Cerebellar cortex (tissue), 1 donor: ENCODE measurements around the gene SCD5.

Experiments used
- DNase-seq: peaks from one replicate; pipeline ENCODE4 v3.0.0-alpha.2; 2015; ENCODE audit warnings: low spot score

The SCD5 gene

DNA sequence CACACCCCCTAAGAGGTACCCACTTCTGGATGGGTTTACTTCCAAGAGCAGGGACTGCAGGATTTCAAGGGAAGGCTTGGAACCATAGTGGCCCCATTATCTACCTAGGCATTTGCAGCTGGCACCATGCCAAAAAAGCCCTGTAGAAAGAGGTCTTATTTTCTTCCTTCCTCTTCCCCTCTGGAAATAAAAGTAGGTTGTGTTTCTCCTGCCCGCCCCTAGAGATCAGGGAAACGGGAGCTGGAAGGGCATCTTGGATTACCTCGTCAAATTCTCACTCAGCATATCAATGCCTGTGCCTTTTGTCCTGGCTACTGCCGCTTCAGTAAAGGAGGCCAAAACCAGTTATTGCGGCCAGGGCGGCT is 1.6 kb downstream of the SCD5 start:
- peak; percentile 50 for DNase-seq

DNA sequence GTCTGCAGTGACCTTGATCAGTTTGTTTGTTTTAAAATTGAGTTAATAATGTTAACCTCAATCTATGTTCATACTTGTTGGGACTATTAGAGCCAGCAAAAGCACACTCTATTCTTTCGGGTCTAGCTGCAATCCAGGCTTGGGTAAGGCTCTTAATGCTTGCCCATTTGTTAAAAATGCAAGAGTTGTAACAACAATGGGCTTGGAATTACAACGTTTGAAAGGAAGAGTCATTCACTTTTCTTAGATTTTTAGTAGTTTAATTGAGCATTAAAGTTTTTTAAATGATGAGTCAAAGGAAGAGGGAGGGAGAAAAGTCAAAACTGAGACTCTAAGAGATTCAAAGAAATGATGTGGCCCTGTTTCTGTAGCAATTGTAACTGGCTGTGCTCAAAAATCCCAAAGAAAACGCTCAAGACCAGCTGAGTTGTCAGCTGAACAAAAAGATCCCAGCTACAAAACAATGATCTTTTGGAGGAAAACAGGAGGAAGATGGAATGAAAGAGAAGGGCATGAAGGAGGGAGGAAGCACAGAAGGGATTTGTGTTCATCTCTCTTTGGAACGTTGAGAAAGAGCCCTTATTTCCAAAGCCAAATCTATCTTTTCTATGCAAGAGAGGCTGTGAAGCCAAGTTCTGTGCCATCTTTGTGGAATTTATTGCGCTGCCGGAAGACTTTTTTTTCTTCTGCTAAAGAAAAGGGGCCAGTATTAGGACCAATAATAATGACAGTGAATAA is 5.5 kb downstream of the SCD5 start:
- peak; percentile 38 for DNase-seq

- no peak for DNase-seq
These were observed 7.4 kb downstream of the SCD5 start for GRCh38 chr4:82791179-82791578.

DNA sequence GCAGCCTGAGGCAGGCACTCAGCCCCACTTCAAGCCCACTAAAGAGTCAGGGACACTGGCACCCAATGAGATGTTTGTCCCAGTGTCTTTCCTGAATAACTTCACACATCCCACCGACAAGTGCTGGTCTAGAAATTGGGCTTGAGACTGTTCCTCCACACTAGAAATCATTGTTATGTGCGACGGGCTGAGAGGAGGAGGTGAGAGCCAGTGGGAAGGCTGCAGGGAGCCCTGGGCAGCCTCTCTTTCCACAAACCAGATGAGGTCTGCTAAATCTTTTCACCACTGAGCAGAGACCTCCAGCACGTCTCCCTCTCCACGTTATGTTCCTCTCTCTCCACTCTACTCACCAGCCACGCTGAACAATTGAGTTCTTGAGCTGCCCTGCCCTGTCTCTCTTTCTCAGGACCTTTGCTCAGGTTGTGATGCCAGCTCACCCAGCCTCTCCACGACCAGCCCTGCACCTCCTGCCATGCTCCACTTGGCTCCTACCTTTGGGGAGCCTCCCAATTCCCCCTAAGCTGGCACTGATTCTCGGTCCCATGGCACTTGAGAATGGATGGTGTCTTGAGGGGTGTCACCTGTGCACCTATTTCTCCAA is 8.4 kb downstream of the SCD5 start:
- no peak for DNase-seq

- no peak for DNase-seq
These were observed 9.4 kb downstream of the SCD5 start for GRCh38 chr4:82789025-82789776.

- DNase-seq, result no peak
These were observed 11.3 kb downstream of the SCD5 start for GRCh38 chr4:82787342-82787741.

DNA sequence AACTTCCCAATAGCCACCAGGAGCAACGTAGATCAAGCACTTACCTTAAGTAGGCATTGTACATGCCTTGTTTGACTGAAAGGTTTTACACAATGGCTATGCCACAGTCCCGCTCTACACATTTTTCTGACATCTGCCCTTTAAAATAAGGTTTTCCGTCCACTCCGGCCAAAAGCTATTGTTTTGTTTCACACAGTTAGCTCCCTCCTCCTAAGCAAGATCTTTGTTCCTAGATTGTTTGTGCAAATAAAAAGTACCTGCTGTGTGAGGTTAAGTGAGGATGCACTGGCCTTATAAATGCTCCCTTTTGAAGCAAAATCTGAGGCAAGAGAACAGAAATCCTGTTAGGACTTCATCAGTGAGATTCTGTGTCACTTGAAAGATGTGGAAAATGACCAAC is 11.8 kb downstream of the SCD5 start:
- no peak for DNase-seq

DNA sequence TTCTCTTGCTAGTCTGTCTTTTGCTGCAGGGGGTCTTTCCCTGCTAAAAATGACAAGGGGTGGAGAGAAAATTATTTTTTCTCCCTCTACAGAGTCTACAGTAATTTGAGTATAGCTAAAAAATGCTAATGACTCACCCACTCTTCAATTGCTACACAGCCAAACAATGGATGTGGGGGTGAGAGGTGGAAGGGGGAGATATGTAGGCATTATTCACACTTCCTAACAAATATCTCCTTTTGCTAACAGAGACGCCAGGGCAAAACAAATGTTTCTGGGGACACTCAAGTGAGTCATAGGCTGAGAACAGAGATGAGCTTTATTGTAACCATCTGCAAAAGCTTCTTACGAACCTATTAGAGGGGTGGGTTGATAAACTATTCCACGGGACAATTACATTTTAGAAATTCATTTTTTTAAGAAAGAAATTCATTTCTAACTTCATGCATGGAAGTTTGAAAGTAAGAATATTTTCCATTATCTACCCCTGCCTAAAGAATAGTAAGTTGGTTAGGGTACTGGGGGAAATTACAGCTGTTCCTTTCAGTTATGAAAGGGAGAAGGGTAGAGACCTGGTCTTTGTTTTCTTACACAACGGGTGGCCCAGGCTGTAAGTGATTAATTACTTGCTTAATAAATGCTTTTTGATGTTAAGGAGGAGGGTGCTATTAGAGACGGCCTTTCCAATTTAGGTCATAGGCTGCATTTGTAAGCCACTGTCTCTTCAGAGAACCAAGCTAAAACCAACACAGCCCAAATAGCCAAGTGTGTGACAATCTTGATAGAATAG is 12.8 kb downstream of the SCD5 start:
- DNase-seq, result no peak

DNA sequence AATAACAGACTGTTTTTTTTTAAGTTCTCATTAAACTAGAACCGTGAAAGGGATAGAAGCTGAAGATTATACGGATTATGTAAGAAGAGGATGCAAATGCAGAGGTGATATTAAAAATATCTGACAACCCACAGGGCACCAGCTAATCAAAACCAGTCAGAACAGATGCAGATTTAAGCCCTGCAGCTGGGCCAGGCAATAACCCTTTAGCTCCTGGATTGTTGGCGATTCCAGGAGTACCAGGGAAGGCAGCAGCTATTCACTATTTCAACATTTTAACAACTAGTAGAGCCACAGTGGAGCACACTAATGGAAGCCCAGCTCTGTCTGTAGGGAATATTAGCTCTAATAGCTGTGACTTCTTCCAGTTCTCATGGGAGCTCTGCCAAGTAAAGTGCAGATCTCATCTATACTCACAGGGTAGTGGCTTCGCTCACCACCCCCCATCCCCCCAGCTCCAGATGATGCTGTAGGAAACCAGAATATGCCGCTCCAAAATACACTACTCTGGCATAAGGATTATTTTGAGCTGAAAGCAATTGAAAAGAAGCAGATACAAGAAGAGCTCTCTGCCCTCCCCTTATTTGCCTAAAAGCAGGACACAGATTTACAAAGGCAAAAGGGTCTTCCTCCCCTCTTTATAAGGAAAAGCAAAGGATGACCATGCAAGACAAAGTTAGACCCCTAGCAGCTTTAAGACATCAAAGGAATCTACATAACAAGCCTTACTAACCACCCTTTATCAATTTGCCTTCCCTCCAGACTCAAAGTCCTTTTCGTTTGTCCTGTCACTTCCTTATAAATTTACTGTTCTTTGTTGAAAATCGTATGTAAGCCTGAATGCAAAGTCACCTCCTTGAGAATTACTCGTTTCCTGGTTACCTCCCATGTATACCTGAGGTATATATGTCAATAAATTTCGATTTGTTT is 13.7 kb downstream of the SCD5 start:
- no peak for DNase-seq

DNA sequence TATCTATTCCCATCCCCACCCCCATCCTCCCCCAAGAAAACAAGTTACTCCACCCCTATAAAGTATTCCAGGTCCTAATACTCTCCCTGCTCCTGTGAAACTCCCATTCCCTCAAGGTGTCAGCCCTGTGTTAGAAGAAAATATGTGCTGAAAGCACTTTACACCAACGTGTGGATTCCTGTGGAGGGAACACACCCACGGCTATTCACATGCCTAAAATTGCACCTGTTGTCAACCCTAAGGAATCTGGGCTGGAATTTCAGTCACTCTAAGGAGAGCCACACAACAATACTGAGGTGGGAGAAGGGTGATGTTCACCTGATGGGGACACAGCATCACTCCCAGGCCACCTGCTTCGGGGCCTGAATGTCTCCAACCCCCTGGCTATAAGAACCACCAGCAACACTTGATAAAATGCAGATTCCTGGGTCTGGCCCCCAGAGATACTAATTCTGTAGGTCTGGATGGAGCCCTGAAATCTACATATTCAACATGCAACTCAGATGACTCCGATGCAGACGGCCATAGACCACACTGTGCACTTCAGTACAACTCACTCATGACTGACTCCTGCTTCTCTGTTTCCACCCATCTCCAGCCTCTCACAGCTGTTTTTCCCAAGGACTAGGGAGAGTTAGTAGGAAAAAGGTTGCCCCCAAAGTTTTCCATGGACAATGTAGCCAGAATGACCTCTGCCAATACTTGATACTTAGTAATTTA is 15.8 kb downstream of the SCD5 start:
- DNase-seq, result no peak

- no peak for DNase-seq
These were observed 17.8 kb downstream of the SCD5 start for GRCh38 chr4:82780752-82781231.

DNA sequence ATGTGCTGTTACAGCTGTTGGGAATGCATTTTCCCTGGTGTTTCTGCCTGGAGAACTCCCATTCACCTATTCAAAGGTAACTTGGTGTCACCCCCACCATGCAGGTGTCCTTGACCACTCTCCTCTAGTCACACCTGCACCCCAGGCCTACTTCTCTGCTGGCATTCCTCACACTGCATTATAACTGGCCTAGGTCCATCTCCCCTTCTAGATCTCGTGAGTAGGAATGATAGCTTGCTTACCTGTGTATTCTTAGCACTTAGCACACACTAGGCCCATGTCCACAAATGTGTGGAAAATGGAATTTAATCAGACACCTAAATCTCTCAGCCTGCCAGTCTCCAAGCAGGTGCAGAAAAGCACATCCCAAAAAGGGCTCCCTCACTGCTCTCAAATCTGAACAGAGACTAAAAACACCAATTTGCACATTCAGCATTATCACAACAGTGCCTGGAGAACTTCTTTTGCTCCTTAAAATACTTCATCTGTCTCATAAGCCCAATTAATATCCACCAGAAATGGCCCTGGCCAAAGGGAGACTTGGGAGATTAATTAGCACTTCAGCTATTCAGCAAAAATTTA is 18.3 kb downstream of the SCD5 start:
- no peak for DNase-seq

DNA sequence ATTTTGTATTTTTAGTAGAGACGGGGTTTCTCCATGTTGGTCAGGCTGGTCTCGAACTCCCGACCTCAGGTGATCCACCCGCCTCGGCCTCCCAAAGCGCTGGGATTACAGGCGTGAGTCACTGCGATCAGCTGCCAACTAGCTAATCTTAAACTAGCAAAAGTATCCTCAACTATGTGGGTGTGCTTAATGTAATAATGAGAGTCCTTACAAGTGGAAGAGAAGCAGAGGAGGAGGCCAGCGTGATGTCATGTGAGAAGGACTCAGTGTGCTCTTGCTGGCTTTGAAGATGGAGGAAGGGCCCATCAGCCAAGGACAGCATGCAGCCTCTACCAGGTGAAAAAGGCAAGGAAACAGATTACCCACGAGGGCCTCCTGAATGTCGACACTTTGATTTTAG is 19.6 kb downstream of the SCD5 start:
- DNase-seq, result no peak

- no peak for DNase-seq
These were observed 20.6 kb downstream of the SCD5 start for GRCh38 chr4:82777857-82778525.

DNA sequence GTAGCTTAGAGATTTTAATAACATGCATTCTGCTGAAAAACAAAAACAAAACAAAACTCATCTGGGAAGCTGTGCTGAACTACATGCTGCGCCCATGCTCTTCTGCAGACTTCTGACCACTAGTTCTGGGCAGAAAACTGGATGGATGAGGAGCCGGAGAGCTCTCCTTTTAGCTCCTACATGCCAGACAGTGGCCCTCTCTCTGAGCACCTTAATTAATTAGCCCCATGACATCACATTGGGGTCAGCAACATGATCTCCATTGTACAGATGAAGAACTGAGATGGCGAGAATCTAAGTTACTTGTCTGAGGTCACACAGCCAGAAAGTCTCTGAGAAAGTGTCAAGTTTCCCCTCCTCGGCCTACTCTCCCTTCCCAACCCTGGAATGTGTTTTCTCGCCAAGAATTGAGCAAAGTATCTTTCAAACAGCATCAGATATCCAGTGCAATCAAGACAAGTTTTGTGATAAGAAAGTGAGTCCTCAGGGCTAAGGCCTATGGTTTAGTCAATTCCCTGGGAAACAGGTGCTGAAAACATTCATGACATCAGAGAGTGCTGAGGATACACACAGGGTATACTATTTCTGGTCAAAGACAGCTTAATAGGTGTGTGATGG is 21.6 kb downstream of the SCD5 start:
- no peak for DNase-seq

DNA sequence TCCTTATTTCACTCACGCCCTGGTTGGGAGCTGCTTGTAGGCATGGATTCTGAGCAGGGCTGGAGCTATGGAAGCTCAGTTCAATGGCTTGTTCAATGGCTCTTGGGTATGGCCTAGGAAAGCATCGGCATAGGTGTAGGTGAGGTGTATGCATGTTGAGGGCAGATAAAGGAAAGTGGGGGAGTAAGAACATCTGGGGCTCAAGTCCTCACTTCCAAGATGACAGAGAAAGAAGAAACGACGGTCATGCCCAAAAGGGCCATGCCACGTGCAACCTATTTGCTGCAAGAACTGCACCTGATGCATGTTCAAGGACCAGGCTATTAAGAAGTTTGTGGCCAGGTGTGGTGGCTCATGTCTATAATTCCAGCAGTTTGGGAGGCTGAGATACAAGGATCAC is 23.4 kb downstream of the SCD5 start:
- no peak for DNase-seq

GRCh38 chr4:82774711-82775171 is 23.9 kb downstream of the SCD5 start:
- peak; percentile 69 for DNase-seq

GRCh38 chr4:82773057-82773456 is 25.5 kb downstream of the SCD5 start:
- DNase-seq, result no peak

DNA sequence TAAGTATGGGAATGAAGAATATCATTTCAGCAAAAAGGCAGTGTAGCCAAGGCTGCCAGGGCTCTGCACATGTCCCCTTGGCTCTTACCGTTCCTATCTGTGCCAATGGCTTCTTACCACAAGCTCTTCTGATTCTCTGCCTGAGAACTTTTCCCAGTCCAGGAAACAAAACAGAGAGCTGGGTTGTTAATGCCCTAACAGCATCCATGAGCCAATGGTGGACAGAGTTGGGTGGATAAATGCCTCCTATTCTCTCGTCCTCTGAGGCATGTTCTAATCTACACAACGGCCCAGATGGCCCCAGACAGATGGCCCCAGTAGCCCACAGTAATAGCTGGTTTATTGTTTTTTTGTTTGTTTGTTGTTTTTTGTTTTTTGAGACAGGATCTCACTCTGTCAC is 28.0 kb downstream of the SCD5 start:
- DNase-seq, result peak; percentile 87
